Measurements from ENCODE around the gene UFD1.

DNA sequence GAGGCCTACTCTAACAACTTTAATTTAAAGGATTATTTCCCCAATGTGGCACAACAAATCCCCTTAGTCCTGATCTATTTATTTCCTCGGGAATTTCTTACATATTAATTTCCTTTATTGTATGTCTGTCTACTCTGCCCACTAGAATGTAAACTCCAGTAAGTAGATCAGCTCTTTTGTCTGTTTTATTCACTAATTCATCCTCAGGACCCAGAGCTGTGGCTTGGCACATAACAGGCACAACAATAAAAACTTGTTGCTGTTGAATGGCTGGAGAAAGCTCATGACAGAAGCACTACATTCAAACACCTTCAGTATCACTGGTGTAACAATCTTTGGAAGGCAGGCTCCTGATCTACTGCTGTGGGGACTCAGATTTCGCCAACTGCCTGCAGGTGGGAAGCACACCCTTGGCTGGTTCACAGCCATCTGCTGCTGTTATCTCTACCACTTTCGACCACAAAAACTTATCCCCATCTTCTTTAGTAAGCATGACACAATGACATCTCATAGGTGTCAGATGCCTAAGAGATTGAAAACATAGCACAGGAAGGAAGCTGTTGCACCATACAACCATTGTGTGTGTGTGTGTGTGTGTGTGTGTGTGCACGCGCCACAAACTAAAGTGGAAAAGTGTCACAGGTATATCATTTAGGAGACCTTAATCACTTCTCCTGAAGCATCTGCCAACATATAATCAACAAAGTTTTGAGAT is 59.4 kb downstream of the UFD1 start:
- TF ChIP-seq, protein P1, sequence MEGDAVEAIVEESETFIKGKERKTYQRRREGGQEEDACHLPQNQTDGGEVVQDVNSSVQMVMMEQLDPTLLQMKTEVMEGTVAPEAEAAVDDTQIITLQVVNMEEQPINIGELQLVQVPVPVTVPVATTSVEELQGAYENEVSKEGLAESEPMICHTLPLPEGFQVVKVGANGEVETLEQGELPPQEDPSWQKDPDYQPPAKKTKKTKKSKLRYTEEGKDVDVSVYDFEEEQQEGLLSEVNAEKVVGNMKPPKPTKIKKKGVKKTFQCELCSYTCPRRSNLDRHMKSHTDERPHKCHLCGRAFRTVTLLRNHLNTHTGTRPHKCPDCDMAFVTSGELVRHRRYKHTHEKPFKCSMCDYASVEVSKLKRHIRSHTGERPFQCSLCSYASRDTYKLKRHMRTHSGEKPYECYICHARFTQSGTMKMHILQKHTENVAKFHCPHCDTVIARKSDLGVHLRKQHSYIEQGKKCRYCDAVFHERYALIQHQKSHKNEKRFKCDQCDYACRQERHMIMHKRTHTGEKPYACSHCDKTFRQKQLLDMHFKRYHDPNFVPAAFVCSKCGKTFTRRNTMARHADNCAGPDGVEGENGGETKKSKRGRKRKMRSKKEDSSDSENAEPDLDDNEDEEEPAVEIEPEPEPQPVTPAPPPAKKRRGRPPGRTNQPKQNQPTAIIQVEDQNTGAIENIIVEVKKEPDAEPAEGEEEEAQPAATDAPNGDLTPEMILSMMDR (conservative IDR thresholded peaks at IDR 0.05; ENCODE audit: low read depth, low read length): no peak
- TF ChIP-seq, protein P2, sequence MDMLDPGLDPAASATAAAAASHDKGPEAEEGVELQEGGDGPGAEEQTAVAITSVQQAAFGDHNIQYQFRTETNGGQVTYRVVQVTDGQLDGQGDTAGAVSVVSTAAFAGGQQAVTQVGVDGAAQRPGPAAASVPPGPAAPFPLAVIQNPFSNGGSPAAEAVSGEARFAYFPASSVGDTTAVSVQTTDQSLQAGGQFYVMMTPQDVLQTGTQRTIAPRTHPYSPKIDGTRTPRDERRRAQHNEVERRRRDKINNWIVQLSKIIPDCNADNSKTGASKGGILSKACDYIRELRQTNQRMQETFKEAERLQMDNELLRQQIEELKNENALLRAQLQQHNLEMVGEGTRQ (IDR thresholded peaks at IDR 0.05; ENCODE audit: low read depth, low read length): no peak
- TF ChIP-seq NFE2L2 (IDR thresholded peaks at IDR 0.05; ENCODE audit: low read depth, low read length) (no peak), POLR2A (IDR thresholded peaks at IDR 0.05; ENCODE audit: low read depth, low read length) (no peak), SMC3 (IDR thresholded peaks at IDR 0.05; ENCODE audit: low read depth, low read length) (no peak)
